Esophagus mucosa (tissue), 1 donor: ENCODE data around the gene EMILIN2. TPM values are rescaled to one million over a fixed set of nuclear protein-coding genes. Genes with fewer than 3 reads are reported as not detected.
"Not testable (repeated sequence)": the region's sequence is repeated elsewhere in the genome, so short reads cannot be mapped to it uniquely, and the experiment has no call there.

Experiments
- ATAC-seq: fragments of 200-7000 bp; cut with Tn5 transposase; one replicate; pipeline ENCODE4 v1.9.1; 2020
- total RNA-seq: library from RNA; stranded (reverse); gene quantifications from one replicate; pipeline ENCODE4 v1.2.4, GENCODE V29; 2023
- donor health status: DM: yes; HTN: yes; CAD: no.

Gene EMILIN2
- total RNA-seq, 1 donor from 2014 or later = 1.4 TPM

DNA sequence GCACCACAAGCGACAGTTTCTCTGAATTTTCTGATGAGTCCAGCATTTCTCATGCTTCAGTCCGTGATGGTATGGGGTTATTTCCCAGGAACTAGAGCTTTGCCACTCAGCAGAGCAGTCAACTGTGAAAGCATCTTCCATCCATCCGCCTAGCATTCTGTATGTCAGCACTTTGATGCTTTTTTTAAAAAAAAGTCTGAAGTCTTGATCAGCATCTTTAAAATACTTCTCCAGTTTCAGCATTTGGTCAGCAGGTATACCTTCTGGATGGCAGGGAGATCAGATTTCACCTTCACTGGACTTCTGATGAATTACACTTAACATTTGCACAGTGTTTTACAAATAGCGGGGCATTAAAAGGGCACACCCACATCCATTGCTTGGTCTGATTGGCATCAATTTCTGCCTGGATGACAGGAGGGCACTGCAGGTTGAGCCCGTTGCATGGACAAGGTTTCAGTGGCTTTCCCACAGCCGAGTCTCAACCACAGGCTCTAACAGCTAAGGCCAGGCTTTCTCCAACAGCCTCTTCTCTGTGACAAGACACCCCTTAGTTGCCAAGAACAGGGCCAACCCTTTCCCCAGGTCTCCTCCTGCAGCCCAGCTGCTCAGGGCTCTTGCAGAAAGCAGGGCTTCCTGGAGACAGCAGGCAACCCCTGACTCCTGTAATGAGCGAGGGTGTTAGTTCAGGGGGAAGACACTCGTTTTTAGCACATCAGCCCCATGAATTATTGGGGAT, 54.0 kb downstream of the EMILIN2 start:
- ATAC-seq = no peak

DNA sequence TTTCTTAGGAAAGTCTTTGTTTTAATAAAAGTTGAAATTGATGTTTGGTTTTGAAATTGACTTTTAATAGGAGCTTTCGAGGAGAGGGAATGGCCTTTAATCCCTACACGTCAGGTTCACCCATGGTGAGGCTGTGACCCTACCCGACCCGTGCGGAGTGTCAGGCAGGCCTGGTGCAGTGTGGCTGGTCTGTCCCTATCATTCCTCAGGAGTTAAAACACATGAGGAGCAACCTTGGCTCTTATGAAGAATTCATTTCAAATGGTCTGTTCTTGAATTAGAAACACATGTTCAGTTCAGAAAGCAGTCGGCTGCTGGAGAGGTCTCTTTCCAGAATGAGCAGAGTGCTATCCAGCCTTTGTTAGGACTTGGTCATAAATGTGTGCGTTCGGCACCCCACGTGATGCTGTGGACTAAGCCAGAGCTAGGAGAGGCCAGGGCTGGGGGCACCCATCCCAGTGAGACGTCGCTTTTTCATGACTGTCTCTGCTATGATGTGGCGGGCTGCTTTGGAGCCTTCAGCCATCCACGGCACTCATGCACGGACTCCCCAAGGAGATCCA, 54.7 kb downstream of the EMILIN2 start:
- ATAC-seq = no peak

GRCh38 chr18:2902327-2902726, 55.5 kb downstream of the EMILIN2 start:
- ATAC-seq = no peak

- ATAC-seq = no peak
These were observed 56.2 kb downstream of the EMILIN2 start for GRCh38 chr18:2903006-2903405.

- peak; percentile 30 for ATAC-seq
These were observed 59.3 kb downstream of the EMILIN2 start for GRCh38 chr18:2905854-2906703.

GRCh38 chr18:2906704-2907549, 60.1 kb downstream of the EMILIN2 start:
- peak; percentile 54 for ATAC-seq

GRCh38 chr18:2907550-2908135, 60.8 kb downstream of the EMILIN2 start:
- no peak for ATAC-seq

- no peak for ATAC-seq
These were observed 61.5 kb downstream of the EMILIN2 start for GRCh38 chr18:2908166-2908945.

DNA sequence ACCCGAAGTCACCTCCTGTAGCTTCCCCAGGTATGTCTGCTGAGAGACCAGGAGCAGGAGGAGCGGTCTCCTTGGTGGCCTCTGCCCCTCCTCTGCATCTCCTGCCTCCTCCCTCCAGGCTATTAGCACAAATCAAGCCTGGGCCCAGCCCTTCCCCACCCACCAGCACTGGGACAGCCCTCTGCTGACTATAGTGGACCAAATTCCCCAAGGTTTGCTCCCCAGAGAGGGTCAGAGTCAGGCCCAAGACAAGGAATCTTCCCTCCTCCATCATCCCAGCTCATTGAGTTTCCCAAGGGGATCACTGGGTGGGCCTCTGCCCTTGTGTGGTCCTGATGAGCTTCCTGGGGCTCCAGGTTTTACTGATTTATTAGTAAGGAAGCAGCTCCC, 62.1 kb downstream of the EMILIN2 start:
- no peak for ATAC-seq

GRCh38 chr18:2909431-2910140, 62.8 kb downstream of the EMILIN2 start:
- ATAC-seq = no peak

DNA sequence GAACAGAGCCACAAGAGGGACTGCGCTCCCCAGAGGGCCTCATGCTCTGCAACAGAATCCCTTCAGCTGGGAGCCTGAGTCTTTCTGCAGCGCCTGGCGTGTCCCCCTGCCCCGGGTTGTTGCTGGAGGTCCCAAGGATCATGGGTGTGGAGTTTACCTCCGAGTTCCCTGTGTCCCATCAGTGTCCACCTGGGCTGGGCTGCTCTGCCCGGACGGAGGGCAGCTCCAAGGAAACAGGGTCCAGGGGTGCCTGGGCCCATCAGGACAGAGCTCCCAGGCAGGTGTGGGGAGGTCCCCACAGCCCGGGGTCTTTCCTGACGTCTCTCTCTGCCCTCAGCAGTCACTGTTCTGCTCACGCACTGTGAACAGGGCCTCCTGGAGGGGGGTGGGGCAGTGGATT, 63.5 kb downstream of the EMILIN2 start:
- ATAC-seq = no peak

GRCh38 chr18:2910751-2911425, 64.1 kb downstream of the EMILIN2 start:
- no peak for ATAC-seq

DNA sequence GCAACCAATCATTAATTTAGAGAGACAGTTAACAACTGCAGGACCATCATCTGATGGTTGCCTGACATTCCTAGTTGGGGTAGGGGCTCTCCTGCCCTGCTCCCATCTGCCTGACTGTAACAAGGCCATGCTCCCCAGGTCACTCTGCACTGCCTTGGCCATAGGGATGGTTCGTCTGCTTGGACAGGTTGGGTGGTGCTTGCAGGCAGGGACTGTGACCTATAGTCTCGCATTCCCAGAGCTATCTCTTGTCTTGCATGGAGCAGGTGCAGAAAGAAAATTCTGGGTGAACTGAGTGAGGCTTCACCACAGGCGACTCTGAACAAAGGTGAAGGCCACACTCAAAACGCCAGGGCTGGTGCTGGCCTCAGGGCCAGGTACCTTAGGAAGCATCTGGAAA, 64.7 kb downstream of the EMILIN2 start:
- no peak for ATAC-seq

DNA sequence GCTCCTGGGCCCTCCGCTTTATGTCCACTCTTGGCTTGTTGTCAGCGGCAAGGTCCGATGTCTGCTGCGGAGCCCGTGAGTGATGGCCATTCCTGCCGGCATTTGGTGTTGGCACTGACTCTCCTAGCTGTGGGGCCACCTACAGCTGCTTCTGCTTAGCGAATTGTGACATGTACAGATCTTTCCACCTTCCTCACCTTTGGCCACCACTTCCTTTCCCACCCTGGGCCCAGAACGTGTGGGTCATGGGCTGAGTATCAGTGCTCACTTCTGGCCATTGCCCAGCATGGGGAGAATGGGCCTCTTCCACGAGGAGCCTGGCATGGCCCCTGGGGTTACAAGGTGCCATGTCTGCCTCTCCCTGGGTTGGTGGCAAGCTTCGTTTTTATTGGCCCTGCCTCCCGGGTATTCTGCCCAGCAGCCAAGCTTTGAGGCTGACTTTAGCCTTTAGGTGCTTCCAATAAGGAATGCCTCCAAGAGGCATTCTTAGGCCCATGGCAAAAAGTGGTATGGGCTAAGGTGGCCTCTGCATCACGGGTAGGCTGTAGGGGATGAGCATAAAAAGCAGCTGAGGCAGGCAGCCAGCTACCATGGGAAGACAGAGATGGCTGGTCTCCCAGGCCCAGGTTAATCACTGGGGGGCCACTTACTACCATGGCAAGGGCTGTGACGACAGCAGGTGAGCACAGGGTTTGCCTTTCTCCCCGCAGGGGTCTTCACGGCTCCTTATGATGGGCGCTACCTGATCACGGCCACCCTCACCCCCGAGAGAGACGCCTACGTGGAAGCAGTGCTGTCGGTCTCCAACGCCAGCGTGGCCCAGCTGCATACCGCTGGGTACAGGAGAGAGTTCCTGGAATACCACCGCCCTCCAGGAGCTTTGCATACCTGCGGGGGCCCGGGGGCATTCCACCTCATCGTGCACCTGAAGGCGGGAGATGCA, 65.8 kb downstream of the EMILIN2 start:
- ATAC-seq = peak; percentile 4

GRCh38 chr18:2913398-2914005, 66.7 kb downstream of the EMILIN2 start:
- ATAC-seq = no peak

DNA sequence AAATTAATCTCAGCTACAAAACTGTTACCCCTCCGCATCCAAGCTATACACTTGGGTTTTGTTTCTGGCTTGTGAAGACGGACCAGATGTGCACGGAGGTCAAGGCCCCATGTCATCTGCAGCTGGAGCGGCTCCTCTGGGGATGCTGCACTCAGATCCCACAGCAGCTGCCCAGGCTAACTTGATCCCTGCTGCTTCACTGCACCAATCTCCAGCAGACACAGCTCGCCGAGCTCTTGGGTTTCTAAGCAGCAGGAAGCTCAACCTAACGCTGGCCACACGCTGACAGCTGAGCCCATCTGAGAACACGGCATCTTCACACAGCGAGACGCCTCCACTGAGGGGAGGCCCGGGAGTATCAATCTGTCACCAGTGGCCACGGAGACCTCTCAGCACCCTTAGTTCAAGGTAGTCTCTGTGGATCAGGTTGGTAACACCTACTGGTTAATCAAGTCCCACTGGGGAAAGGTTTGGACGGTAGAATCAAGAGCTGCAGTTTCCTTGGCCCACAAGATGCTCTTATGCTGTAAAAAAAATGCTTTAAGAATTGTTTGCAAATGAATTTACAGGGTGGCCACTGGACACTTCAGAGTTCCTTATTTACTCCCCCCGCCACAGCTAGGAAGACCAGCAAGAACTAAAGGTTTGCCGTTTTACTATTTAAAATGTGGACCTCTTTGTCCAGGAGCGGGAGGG, 67.5 kb downstream of the EMILIN2 start:
- ATAC-seq = no peak

DNA sequence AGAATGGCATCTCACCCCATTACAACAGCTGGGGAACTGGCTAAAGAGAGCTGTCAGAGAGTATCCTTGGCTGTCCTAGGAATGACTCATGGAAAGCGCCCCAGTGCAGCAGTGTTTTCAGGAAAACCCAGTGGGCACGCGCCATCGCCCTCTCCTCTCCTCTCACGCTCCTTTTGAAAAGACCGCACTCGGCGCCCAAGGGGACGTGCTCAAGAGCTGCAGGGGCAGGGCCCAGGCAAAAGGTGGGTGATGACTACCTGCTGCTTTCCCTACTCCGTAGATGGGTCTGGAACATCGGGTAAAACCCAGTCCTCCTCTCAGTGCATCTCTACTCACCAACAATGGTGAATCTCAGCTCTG, 68.1 kb downstream of the EMILIN2 start:
- ATAC-seq = no peak

- not testable (repeated sequence) for ATAC-seq
These were observed 68.7 kb downstream of the EMILIN2 start for GRCh38 chr18:2915486-2915885.
